Liver (tissue), 2 donors: ENCODE measurements around the gene JAK1.

Source experiments
- CTCF ChIP-seq: fragments of 150-350 bp; IDR thresholded peaks from 2 replicates; pipeline ENCODE4 v1.5.1; 2017; ENCODE audit warnings: improper control_type of control experiment, low read depth, low read length; ENCODE audit not compliant: missing input control
- MAX ChIP-seq: IDR thresholded peaks from 2 replicates; pipeline ENCODE4 v1.6.1; 2016; ENCODE audit warnings: antibody characterized with exemption
- REST ChIP-seq: IDR thresholded peaks from 2 replicates; pipeline ENCODE4 v1.6.1; 2016; ENCODE audit warnings: antibody characterized with exemption, mild to moderate bottlenecking
- donor health status: healthy.

GRCh38 chr1:64896551-64896950 lies 69.8 kb downstream of the JAK1 start:
- TF ChIP-seq CTCF: no peak
- TF ChIP-seq REST: no peak
- no peak for TF ChIP-seq MAX
